HG03025 (cell line): Measurements from ENCODE around the gene TCF7L2.
"Not testable (repeated sequence)": the region's sequence is repeated elsewhere in the genome, so short reads cannot be mapped to it uniquely, and the experiment has no call there.

Source experiments
- ATAC-seq: cut with Tn5 transposase; IDR thresholded peaks from one replicate; pipeline ENCODE4 v1.9.1; 2021; ENCODE audit warnings: mild to moderate bottlenecking, moderate library complexity; ENCODE audit not compliant: unreplicated experiment, low FRiP score

The TCF7L2 gene

GRCh38 chr10:113086282-113086681 lies 136.2 kb downstream of the TCF7L2 start:
- ATAC-seq, result no peak

GRCh38 chr10:113087165-113088029 lies 137.3 kb downstream of the TCF7L2 start:
- ATAC-seq, result no peak

GRCh38 chr10:113088194-113088593 lies 138.1 kb downstream of the TCF7L2 start:
- ATAC-seq, result no peak

GRCh38 chr10:113089551-113089950 lies 139.5 kb downstream of the TCF7L2 start:
- ATAC-seq, result no peak

GRCh38 chr10:113091920-113092319 lies 141.9 kb downstream of the TCF7L2 start:
- no peak for ATAC-seq

GRCh38 chr10:113093188-113094113 lies 143.4 kb downstream of the TCF7L2 start:
- no peak for ATAC-seq

- ATAC-seq, result no peak
Observed at GRCh38 chr10:113094114-113094486, 144.1 kb downstream of the TCF7L2 start.

GRCh38 chr10:113095419-113096127 lies 145.5 kb downstream of the TCF7L2 start:
- no peak for ATAC-seq

- no peak for ATAC-seq
Observed at GRCh38 chr10:113096128-113096996, 146.3 kb downstream of the TCF7L2 start.

- ATAC-seq, result no peak
Observed at GRCh38 chr10:113097036-113097435, 147.0 kb downstream of the TCF7L2 start.

- no peak for ATAC-seq
Observed at GRCh38 chr10:113099431-113100183, 149.6 kb downstream of the TCF7L2 start.

GRCh38 chr10:113100281-113100680 lies 150.2 kb downstream of the TCF7L2 start:
- ATAC-seq, result no peak

- ATAC-seq, result no peak
Observed at GRCh38 chr10:113103131-113103840, 153.2 kb downstream of the TCF7L2 start.

GRCh38 chr10:113104047-113104446 lies 154.0 kb downstream of the TCF7L2 start:
- ATAC-seq, result no peak

GRCh38 chr10:113108194-113108835 lies 158.3 kb downstream of the TCF7L2 start:
- no peak for ATAC-seq

GRCh38 chr10:113108948-113109347 lies 158.9 kb downstream of the TCF7L2 start:
- no peak for ATAC-seq

GRCh38 chr10:113109482-113109881 lies 159.4 kb downstream of the TCF7L2 start:
- ATAC-seq, result not testable (repeated sequence)

GRCh38 chr10:113111260-113111659 lies 161.2 kb downstream of the TCF7L2 start:
- ATAC-seq, result no peak
